Measurements from ENCODE around the gene FHIT. TPM values are rescaled to one million over a fixed set of nuclear protein-coding genes. Genes with fewer than 3 reads are reported as not detected.

The FHIT gene
- total and polyA plus RNA-seq, 4 donors: 2.1 to 14.7 (median 6.6) TPM

- Histone ChIP-seq H3K36me3 (ENCODE audit: control insufficient read depth in 4 of 4, insufficient read depth in 3 of 4, low read depth in 1 of 4, low read length in 3 of 4) (no peaks in the 10 kb centered on the region), H3K9me3 (ENCODE audit: control insufficient read depth in 4 of 4, low read length in 3 of 4) (no peaks in the 10 kb centered on the region), H3K4me1 (ENCODE audit: control insufficient read depth in 4 of 4, insufficient read depth in 4 of 4, low read length in 3 of 4) (no peaks in the 10 kb centered on the region), H3K27ac (ENCODE audit: low read depth in 1 of 2, low read length in 2 of 2) (no peak overlapping the region), H3K4me3 (ENCODE audit: low read depth in 1 of 3, low read length in 3 of 3) (no peak overlapping the region), H3K9ac (ENCODE audit: low read depth in 1 of 2, low read length in 2 of 2) (no peak overlapping the region), H3K27me3 (ENCODE audit: control insufficient read depth in 4 of 4, insufficient read depth in 4 of 4, low read length in 3 of 4) (no peaks in the 10 kb centered on the region)
- WGBS: 96% methylated on average over 19 of the region's 19 CpGs
- no peak for DNase-seq (ENCODE audit: low spot score)
- TF ChIP-seq RAD21 (IDR thresholded peaks at IDR 0.05): no peak
- TF ChIP-seq RXRA (IDR thresholded peaks at IDR 0.05): no peak
- no peak for TF ChIP-seq FOXA1 (IDR thresholded peaks at IDR 0.05)
- TF ChIP-seq FOXA2 (IDR thresholded peaks at IDR 0.05): no peak
- no peak for TF ChIP-seq HNF4G (IDR thresholded peaks at IDR 0.05)
- TF ChIP-seq SP1 (IDR thresholded peaks at IDR 0.05): no peak
- TF ChIP-seq NR2F2 (IDR thresholded peaks at IDR 0.05): no peak
- TF ChIP-seq JUND (IDR thresholded peaks at IDR 0.05): no peak
- TF ChIP-seq HNF4A (conservative IDR thresholded peaks at IDR 0.05): no peak
- TF ChIP-seq, protein P1, sequence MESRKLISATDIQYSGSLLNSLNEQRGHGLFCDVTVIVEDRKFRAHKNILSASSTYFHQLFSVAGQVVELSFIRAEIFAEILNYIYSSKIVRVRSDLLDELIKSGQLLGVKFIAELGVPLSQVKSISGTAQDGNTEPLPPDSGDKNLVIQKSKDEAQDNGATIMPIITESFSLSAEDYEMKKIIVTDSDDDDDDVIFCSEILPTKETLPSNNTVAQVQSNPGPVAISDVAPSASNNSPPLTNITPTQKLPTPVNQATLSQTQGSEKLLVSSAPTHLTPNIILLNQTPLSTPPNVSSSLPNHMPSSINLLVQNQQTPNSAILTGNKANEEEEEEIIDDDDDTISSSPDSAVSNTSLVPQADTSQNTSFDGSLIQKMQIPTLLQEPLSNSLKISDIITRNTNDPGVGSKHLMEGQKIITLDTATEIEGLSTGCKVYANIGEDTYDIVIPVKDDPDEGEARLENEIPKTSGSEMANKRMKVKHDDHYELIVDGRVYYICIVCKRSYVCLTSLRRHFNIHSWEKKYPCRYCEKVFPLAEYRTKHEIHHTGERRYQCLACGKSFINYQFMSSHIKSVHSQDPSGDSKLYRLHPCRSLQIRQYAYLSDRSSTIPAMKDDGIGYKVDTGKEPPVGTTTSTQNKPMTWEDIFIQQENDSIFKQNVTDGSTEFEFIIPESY (IDR thresholded peaks at IDR 0.05): no peak
Observed at GRCh38 chr3:60803216-60804173, 447.8 kb downstream of the FHIT start.

- H3K4me3 ChIP-seq (ENCODE audit: low read depth in 1 of 3, low read length in 3 of 3): no peak overlapping the region
- H3K4me1 ChIP-seq (ENCODE audit: control insufficient read depth in 4 of 4, insufficient read depth in 4 of 4, low read length in 3 of 4): no peaks in the 10 kb centered on the region
- TF ChIP-seq REST (IDR thresholded peaks at IDR 0.05) (no peak), HNF4A (conservative IDR thresholded peaks at IDR 0.05) (no peak), TAF1 (conservative IDR thresholded peaks at IDR 0.05) (no peak), FOXA2 (IDR thresholded peaks at IDR 0.05) (no peak), SP1 (IDR thresholded peaks at IDR 0.05) (no peak), YY1 (IDR thresholded peaks at IDR 0.05) (no peak), RXRA (IDR thresholded peaks at IDR 0.05) (no peak)
- 94% methylated on average over 2 of the region's 2 CpGs for WGBS
- H3K27ac ChIP-seq (ENCODE audit: low read depth in 1 of 2, low read length in 2 of 2): no peak overlapping the region
- H3K9me3 ChIP-seq (ENCODE audit: control insufficient read depth in 4 of 4, low read length in 3 of 4): no peaks in the 10 kb centered on the region
- H3K36me3 ChIP-seq (ENCODE audit: control insufficient read depth in 4 of 4, insufficient read depth in 3 of 4, low read depth in 1 of 4, low read length in 3 of 4): no peaks in the 10 kb centered on the region
- no peak for DNase-seq (ENCODE audit: low spot score)
- no peaks in the 10 kb centered on the region for H3K27me3 ChIP-seq (ENCODE audit: control insufficient read depth in 4 of 4, insufficient read depth in 4 of 4, low read length in 3 of 4)
- no peak overlapping the region for H3K9ac ChIP-seq (ENCODE audit: low read depth in 1 of 2, low read length in 2 of 2)
Observed at GRCh38 chr3:60801307-60801706, 449.9 kb downstream of the FHIT start.

Measured in liver (tissue), 9 donors.